D721Med (cell line): ENCODE results near the gene GRIA3.

ENCODE experiments used
- DNase-seq: peaks from one replicate; pipeline ENCODE4 v3.0.0; 2011; ENCODE audit warnings: low spot score; ENCODE audit not compliant: insufficient read length
- FAIRE-seq: peaks from 2 replicates; lab custom pipeline; 2011; peaks lifted over from hg19 to GRCh38; lab: Jason Lieb, UNC
- TF ChIP-seq, protein P1 (sequence below): IDR thresholded peaks from 2 replicates; pipeline ENCODE4 v1.5.1; 2012; ENCODE audit warnings: mild to moderate bottlenecking, control low read depth; ENCODE audit not compliant: insufficient read depth; ENCODE audit errors: missing control alignments

The GRIA3 gene

GRCh38 chrX:123184219-123184865, at the start of gene GRIA3:
Gene GRIA3, plus strand, starts transcription at chrX:123184278. Its CDS starts 258 bp downstream, at chrX:123184536.
- DNase-seq (no peak), FAIRE-seq (no peak)
- TF ChIP-seq, protein P1, sequence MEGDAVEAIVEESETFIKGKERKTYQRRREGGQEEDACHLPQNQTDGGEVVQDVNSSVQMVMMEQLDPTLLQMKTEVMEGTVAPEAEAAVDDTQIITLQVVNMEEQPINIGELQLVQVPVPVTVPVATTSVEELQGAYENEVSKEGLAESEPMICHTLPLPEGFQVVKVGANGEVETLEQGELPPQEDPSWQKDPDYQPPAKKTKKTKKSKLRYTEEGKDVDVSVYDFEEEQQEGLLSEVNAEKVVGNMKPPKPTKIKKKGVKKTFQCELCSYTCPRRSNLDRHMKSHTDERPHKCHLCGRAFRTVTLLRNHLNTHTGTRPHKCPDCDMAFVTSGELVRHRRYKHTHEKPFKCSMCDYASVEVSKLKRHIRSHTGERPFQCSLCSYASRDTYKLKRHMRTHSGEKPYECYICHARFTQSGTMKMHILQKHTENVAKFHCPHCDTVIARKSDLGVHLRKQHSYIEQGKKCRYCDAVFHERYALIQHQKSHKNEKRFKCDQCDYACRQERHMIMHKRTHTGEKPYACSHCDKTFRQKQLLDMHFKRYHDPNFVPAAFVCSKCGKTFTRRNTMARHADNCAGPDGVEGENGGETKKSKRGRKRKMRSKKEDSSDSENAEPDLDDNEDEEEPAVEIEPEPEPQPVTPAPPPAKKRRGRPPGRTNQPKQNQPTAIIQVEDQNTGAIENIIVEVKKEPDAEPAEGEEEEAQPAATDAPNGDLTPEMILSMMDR: no peak

DNA sequence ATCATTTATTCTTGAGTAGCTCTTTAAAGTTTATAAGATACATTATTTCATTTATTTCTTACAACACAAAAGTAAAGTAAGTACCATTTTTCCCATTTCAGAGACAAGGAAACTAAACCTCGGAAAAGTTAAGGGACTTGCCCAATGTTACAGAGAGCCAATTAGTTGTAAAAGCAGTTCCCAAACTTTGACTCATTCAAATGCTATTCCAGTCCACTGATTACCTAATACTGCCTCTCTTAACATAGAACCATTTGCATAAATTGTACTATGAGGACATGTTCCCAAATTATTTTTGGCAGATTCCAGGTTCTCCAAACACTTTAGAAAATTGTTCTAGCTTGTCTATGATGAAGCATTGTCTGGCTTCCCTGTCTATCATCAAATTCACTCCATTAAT, 45.6 kb upstream of the GRIA3 start:
- FAIRE-seq (no peak), DNase-seq (no peak)
- TF ChIP-seq, protein P1: no peak

DNA sequence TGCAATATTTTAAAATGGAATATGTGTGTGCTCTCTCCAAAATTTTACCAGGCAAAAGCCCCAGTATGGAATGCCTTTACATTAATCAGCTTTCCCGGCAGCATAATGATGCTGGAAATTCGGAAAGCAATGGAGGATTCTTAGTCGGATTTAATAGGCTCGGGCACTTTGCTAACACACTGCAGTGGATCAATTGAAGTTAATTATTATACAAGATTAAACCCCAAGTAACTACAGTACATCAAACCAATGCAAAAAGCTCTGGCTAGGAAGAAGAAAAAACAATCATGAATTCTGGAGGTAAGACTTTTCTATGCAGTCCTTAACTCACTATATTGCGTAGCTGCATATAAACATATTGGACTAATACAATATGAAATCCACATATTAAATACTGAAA, 43.6 kb upstream of the GRIA3 start:
- TF ChIP-seq, protein P1: no peak
- FAIRE-seq (no peak), DNase-seq (no peak)

DNA sequence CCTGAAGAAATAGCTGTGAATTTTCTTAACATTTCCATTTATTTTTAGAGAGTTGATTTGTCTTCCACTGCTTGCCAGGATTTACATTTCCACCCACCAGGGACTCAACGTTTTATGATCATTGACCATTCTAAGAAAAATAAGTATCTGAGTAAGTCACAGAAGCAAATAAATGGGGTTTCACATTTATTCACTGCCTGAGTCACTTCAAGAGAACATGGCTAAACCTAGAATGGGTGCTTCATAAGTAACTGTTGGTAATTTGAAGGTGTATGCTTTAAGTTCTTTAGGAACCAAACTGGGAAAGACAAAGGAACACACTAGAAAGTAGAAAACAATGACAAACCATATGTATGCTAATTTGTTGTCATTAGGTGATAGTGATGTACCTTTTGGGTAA, 43.2 kb upstream of the GRIA3 start:
- FAIRE-seq (no peak), DNase-seq (no peak)
- TF ChIP-seq, protein P1: no peak

DNA sequence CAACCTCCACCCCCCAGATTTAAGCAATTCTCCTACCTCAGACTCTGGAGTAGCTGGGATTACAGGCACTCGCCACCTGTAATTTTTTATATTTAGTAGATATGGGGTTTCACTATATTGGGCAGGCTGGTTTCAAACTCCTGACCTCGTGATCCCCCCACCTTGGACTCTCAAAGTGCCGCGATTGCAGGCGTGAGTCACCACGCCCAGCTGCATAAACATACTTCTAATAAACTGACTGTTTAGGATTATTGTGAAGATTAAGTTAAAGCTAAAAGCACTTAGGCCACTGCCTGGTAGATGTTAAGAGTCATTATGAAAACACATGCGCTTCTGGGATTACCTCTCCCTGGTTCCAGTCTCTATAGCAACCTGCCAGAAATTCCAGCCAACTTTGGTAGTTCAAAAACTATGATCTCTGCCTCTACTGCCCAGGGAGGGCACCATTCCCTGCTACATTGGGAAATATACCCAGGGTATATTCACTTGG, 30.2 kb upstream of the GRIA3 start:
- DNase-seq: no peak
- peak; percentile 68 for FAIRE-seq
- TF ChIP-seq, protein P1: no peak

GRCh38 chrX:123155327-123155726, 28.8 kb upstream of the GRIA3 start:
- DNase-seq (no peak), FAIRE-seq (no peak)
- TF ChIP-seq, protein P1: no peak

GRCh38 chrX:123157586-123157985, 26.5 kb upstream of the GRIA3 start:
- DNase-seq: no peak
- FAIRE-seq: no peak

More at GRCh38 chrX:123157586-123157985, 26.5 kb upstream of the GRIA3 start:
- TF ChIP-seq, protein P1: no peak
